Breast epithelium (tissue), 4 donors: Measurements from ENCODE around the gene VPS52. TPM values are rescaled to one million over a fixed set of nuclear protein-coding genes. Genes with fewer than 3 reads are reported as not detected.

Source experiments
- DNase-seq, 2 donors: peaks; one replicate each; pipeline ENCODE4 v3.0.0-alpha.2; 2019; ENCODE audit warnings: low spot score in 2 of 2
- H3K27ac ChIP-seq, 2 donors: fragments of 200-600 bp; sonication (generic) in 1 of 2; one replicate each; pipeline ENCODE4 v1.5.1; 2016 to 2019; ENCODE audit warnings: mild to moderate bottlenecking in 1 of 2
- H3K27me3 ChIP-seq, 2 donors: fragments of 200-600 bp; sonication (generic) in 1 of 2; one replicate each; pipeline versions ENCODE4 v1.5.1 to v1.6.0; 2017 to 2019; ENCODE audit warnings: control low read depth in 1 of 2, mild to moderate bottlenecking in 1 of 2
- H3K36me3 ChIP-seq: fragments of 200-600 bp; one replicate; pipeline ENCODE4 v1.5.1; 2019
- H3K4me1 ChIP-seq, 2 donors: fragments of 200-600 bp; sonication (generic); one replicate each; pipeline ENCODE4 v1.5.1; 2016 to 2019; ENCODE audit warnings: control low read depth in 1 of 2
- H3K4me3 ChIP-seq, 3 donors: fragments of 200-600 bp; sonication (generic); 1 replicate in 2 of 3; 2 replicates in 1 of 3; pipeline ENCODE4 v1.5.1; 2016 to 2019; ENCODE audit warnings: mild to moderate bottlenecking in 3 of 3, moderate library complexity in 2 of 3
- H3K9me3 ChIP-seq, 2 donors: fragments of 200-600 bp; sonication (generic) in 1 of 2; one replicate each; pipeline ENCODE4 v1.5.1; 2016 to 2019; ENCODE audit warnings: control low read depth in 1 of 2
- CTCF ChIP-seq, 3 donors: fragments of 450-650 bp; IDR thresholded peaks; one replicate each; pipeline ENCODE4 v1.5.1; 2016 to 2017; ENCODE audit warnings: antibody characterized with exemption in 3 of 3, mild to moderate bottlenecking in 3 of 3, moderate library complexity in 3 of 3
- POLR2A ChIP-seq: fragments of 450-650 bp; IDR thresholded peaks from one replicate; pipeline ENCODE4 v1.6.1; 2016; ENCODE audit warnings: antibody characterized with exemption, mild to moderate bottlenecking, moderate library complexity
- POLR2AphosphoS5 ChIP-seq, 3 donors: sonication (generic); formaldehyde crosslinking; IDR thresholded peaks; one replicate each; pipeline ENCODE4 v1.6.1; 2017; ENCODE audit warnings: antibody characterized with exemption in 3 of 3
- intact Hi-C: fragments of 100-400 bp; cut with DNase I; formaldehyde crosslinking; loops from one replicate; pipeline ENCODE4 v1.15.1; 2023; ENCODE audit warnings: low total_unique reads
- total RNA-seq, 3 donors: library from RNA; depleted of rRNA; stranded (reverse); fragments of >200 nt; gene quantifications; one replicate each; pipeline ENCODE4 v1.1.0, GENCODE V29; 2016

Gene VPS52
- total RNA-seq, 3 donors from 2014 or later = 29.4 to 55.6 (median 44.2) TPM

GRCh38 chr6:33204415-33205190, 67.1 kb downstream of the VPS52 start, which contains the start of gene HSD17B8:
TSS of gene HSD17B8 (plus strand) at chr6:33204655. CDS start at chr6:33204669, 14 bp downstream.
- Histone ChIP-seq H3K9me3 (no peaks in the 10 kb centered on the region), H3K4me1 (peaks cover 15 to 33% of the 10 kb centered on the region in 2 donors), H3K27ac (peak within 1 kb of the TSS; percentile 81 to 85), H3K36me3 (no peaks in the 10 kb centered on the region), H3K27me3 (no peaks in the 10 kb centered on the region), H3K4me3 (peak within 1 kb of the TSS; percentile 62 to 87 (median 74))
- TF ChIP-seq CTCF (IDR thresholded peaks at IDR 0.05) = no peak
- peak in 2 of 3 donors; percentile 26 to 60 for TF ChIP-seq POLR2AphosphoS5 (IDR thresholded peaks at IDR 0.05)
- intact Hi-C loops = no loop called here
- peak; percentile 93 for DNase-seq

GRCh38 chr6:33204165-33204414, 67.6 kb downstream of the VPS52 start:
- H3K27ac ChIP-seq = peak overlapping the region; percentile 81 to 85
- DNase-seq = no peak
- no peaks in the 10 kb centered on the region for H3K9me3 ChIP-seq
- TF ChIP-seq POLR2AphosphoS5 (IDR thresholded peaks at IDR 0.05) (no peak), CTCF (IDR thresholded peaks at IDR 0.05) (no peak), POLR2A (no peak)
- no peaks in the 10 kb centered on the region for H3K36me3 ChIP-seq
- H3K4me3 ChIP-seq = peak overlapping the region in 2 of 3 donors; percentile 74 to 87
- intact Hi-C loops = no loop called here
- H3K27me3 ChIP-seq = no peaks in the 10 kb centered on the region
- peaks cover 15 to 33% of the 10 kb centered on the region in 2 donors for H3K4me1 ChIP-seq

- Histone ChIP-seq H3K9me3 (no peaks in the 10 kb centered on the region), H3K4me1 (peaks cover 15 to 33% of the 10 kb centered on the region in 2 donors), H3K4me3 (peak overlapping the region in 2 of 3 donors; percentile 74 to 87), H3K27ac (peak overlapping the region; percentile 81 to 85), H3K36me3 (no peaks in the 10 kb centered on the region), H3K27me3 (no peaks in the 10 kb centered on the region)
- TF ChIP-seq POLR2A = no peak
- TF ChIP-seq CTCF (IDR thresholded peaks at IDR 0.05) = no peak
- TF ChIP-seq POLR2AphosphoS5 (IDR thresholded peaks at IDR 0.05) = no peak
- intact Hi-C loops = no loop called here
- no peak for DNase-seq
Observed at GRCh38 chr6:33203443-33204164, 68.1 kb downstream of the VPS52 start.

GRCh38 chr6:33202799-33203198, 68.9 kb downstream of the VPS52 start:
- Histone ChIP-seq H3K27me3 (no peaks in the 10 kb centered on the region), H3K4me3 (no peak overlapping the region), H3K4me1 (peaks cover 15 to 40% of the 10 kb centered on the region in 2 donors), H3K9me3 (no peaks in the 10 kb centered on the region), H3K36me3 (no peaks in the 10 kb centered on the region), H3K27ac (no peak overlapping the region)
- no peak for DNase-seq
- intact Hi-C loops = no loop called here
- TF ChIP-seq POLR2AphosphoS5 (IDR thresholded peaks at IDR 0.05) (no peak), POLR2A (no peak), CTCF (IDR thresholded peaks at IDR 0.05) (no peak)

GRCh38 chr6:33201935-33202334, 69.7 kb downstream of the VPS52 start:
- Histone ChIP-seq H3K9me3 (no peaks in the 10 kb centered on the region), H3K4me1 (peaks cover 10 to 37% of the 10 kb centered on the region in 2 donors), H3K27me3 (no peaks in the 10 kb centered on the region), H3K4me3 (peak overlapping the region in 2 of 3 donors; percentile 92 to 94), H3K36me3 (no peaks in the 10 kb centered on the region), H3K27ac (peak overlapping the region; percentile 98 to 99)
- no peak for DNase-seq
- intact Hi-C loops = no loop called here
- TF ChIP-seq POLR2A = no peak
- TF ChIP-seq POLR2AphosphoS5 (IDR thresholded peaks at IDR 0.05) = no peak
- no peak for TF ChIP-seq CTCF (IDR thresholded peaks at IDR 0.05)
